DMS114 treated with DMSO at 0.1 percent for 48 hours (cell line): ENCODE data around the gene SREBF2.

Source experiments
- DNase-seq: peaks from one replicate; lab custom pipeline; 2025; ENCODE audit not compliant: unreplicated experiment; lab: John Stamatoyannopoulos, UW

The SREBF2 gene

DNA sequence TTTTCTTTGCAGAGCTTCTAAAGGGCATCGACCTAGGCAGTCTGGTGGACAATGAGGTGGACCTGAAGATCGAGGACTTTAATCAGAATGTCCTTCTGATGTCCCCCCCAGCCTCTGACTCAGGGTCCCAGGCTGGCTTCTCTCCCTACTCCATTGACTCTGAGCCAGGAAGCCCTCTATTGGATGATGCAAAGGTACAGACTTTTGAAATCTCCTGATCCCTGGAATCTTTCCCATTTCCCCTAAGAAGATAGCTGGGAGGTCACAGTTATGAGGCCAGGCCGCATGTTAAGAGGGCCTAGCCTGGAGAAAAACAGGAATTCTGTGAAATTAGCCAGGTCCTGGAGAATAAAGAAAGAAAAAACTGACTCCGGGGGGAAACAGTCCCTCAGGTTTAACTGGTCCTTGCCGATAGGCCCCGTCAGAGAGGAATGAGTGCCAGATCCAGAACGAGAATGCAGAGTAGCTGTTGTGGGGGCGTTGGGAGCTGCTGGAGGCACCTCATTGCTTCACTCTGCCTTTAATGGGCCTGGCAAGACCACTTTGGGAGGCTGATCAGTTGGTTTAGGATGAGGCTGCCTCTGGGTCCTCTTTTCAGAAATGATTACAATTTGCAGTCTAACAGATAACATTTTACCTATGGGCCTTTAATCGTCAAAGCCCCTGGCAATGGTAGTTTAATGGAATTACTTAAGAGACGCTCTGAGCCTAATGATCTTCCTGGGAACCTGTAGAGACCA is 42.8 kb downstream of the SREBF2 start:
- no peak for DNase-seq

DNA sequence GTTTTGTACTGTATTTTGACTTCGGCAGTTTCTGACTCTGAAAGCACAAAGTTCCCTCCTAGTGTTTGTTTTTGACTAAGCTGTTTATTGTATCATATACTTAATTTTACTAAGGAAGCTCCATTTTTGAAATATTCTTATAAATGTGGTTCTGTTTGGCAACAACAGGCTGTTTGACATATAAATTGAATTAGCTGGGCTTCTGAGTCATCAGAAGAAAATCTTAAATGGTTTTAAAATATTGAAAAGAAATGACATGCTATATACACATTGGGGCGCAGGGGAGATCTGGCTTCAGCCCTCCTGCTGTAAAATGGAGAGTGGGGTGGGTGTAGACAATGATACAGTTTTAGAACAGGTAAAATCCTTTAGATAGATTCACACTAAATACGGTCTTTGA is 43.4 kb downstream of the SREBF2 start:
- no peak for DNase-seq

DNA sequence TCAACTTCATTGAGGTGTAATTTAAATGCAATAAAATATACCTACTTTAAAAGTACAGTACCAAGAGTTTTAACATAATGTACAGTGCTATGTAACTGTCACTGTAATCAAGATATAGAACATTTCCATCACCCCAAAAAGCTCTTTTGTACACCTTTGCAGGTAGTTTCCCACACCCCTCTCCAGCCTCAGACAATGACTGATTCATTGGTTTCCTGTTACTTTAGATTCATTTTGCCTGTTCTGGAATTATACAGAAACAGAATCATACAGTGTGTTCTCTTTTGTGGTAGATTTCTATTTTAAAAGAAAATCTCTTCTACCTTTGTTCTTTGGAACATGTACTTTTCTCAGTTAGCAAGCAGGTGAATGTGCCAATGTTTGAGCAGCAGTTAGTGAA is 43.8 kb downstream of the SREBF2 start:
- DNase-seq, result no peak

DNA sequence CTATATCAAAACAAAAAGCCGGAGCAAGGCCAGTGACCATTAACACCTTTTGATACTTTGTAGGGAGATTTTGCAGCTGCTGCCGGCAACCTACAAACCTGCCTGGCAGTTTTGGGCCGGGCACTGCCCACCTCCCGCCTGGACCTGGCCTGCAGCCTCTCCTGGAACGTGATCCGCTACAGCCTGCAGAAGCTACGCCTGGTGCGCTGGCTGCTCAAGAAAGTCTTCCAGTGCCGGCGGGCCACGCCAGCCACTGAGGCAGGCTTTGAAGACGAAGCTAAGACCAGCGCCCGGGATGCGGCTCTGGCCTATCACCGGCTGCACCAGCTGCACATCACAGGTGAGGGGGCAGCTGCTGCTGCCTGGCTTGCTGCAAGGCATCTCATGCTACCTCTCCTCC is 47.7 kb downstream of the SREBF2 start:
- no peak for DNase-seq

DNA sequence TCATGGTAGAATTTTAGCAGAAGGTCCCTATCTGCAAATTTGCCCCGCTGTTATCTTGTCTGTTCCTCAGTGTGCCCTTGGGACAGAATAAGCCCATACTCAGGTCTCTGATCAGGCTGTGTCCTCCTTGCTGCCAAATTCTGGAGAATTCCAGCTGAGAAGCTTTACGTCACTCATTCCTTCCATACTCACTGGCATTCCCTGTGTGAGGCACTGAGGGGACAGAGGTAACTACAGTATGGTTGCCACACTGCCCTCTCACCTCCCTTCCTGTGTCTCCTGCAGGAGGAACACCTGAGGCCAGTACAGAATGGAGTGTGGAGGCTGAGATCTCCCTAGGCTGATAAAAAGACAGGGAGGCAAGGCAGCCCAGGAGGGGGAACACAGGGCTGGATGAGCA is 50.5 kb downstream of the SREBF2 start:
- DNase-seq, result no peak

DNA sequence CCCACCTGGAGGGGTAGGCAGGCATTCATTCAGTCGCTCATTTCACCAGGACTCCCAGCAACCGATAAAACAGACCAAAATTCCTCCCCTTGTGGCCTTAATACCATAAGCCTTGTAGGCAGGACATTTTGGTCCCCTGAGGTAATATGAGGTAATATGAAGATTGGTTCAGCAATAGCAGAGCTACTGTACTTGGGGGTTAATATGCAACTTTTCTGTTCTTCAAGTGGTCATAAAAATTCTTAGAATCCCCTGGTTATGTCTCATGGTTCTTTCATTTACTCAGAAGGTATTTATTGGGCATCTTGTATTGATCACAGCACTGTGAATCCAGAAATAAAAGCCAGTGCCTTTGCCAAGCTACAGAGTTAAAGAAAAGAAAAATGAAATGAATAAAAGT is 52.2 kb downstream of the SREBF2 start:
- no peak for DNase-seq

DNA sequence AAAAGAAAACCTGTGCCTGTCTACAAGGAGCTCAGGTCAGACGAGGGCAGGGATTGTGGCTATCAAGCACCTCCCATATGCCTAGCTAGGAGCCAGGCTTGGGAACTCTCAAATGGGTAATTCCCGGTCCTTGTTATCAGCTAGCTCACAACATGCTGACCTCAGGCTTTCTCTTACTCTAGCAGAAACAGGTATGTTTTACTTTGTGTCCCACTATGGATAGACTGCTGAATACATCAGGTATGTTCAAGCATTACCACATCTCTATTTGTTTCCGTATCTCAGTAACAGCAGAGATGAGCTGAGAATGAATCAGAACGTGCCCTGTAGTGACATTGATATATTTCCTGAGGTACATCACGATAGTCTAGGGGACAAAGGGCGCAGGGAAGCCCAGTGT is 52.6 kb downstream of the SREBF2 start:
- no peak for DNase-seq

DNA sequence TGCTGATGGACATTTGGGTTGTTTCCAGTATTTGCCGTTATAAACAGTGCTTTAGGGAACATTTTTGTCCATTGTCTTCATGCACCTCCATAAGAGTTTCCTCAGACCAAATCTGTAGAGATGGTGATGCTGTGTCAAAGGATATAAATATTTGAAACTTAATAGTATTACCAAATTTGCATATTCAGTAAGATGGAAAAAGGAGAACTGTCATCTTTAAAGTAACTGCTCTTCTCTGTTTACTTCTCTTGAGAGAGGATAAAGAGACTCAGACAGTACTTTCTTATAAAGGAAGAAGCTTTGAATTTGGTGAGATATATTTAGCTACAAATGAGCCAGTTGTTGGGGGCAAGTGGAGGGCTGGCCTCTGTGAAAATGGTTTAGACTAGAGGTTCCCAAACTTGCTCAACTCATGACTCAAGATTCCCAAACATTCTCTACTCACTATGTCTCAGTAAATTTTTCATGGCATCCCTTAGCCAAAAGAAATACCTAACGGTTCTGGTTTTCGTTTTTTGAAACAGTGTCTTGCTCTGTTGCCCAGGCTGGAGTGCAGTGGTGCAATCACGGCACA is 55.8 kb downstream of the SREBF2 start:
- no peak for DNase-seq

DNA sequence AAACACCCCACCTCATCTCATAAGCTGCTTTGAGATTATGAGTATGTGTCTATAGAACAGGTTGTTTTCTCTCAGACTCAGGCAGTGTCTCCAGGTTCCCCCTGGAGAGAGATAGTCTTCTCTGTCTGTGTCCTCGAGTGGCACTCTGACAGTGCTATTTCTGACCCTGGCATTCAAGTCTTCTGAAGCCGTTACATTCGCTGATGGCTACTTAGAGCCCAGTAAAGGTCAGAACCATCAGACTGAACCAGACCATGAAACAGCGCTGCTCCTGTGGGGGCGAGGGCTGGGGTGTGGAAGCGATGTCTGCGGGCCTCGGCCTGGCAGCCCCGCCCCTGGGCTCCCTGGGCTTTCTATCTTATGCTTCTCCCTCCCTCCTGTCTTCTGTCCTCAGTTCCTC is 58.5 kb downstream of the SREBF2 start:
- no peak for DNase-seq

DNA sequence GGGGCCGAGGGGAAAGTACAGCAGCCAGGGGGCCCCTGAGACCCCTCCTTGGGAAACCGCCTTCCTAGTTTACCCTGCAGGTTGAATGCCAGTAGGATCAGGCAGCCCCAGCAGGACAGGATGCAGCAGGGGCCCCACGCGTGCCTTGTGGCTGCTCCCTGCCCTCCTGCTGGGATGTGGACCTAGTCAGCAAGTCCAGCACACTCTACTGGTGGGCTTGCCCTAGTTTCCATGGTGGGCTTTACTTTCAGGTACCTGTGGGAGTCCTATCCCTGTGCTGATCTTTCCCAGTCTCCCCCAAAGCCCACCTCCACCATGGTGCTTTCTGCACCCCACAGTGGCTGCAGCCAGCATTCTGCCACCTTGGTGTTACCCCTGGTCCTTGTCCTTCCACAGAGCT is 59.8 kb downstream of the SREBF2 start:
- DNase-seq, result no peak

DNA sequence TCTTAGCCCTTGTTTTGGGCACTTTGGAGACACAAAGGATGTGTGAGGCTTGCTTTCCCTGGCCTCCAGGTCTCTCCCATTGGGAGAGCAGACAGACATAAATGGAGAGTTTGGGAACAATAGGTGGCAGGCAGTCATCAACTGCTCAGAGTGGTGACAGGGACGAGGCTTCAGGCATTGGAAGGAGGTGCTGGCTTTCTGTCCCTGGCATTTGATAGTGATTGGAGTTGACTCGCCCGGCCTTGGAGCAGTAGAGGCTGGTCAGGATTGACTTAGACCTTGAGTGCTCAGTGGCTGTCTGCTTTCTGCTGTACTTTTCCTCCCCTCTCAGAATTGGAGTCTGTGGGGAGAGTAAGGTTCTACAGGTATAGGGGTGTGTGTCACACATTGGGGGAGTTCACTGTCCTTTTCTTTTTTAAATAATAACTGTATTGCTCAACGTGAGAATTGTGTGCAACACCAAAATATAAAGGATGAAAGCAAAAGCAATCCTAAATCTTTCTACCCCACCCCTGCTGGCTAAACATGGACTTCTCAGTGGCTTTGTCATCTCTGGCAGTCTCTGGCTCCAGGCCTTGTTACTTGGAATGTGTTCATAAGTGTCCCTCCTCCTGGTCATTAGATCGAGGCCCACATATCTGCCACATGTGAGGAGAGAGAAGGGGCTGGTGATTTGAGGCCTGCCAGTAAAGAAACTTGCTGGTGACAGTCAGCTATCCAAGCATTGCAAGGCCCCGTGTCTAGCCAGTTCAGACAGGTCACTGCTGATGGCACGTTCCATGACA is 60.9 kb downstream of the SREBF2 start:
- DNase-seq, result no peak

DNA sequence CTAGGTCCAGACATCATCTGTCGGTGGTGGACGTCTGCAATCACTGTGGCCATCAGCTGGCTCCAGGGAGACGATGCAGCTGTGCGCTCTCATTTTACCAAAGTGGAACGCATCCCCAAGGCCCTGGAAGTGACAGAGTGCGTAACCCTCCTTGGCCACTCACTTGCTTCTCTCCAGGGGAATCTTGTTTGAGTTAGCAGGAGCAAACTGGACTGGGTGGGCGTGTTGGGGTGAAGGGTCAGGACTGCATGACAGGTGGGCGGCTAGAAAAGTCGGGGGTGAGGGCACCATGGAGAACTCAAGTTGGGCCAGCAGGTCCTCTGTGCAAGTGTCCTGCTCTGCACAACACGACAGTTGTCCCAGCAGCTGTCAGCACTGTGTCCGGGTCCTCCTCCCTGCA is 65.7 kb downstream of the SREBF2 start:
- no peak for DNase-seq

DNA sequence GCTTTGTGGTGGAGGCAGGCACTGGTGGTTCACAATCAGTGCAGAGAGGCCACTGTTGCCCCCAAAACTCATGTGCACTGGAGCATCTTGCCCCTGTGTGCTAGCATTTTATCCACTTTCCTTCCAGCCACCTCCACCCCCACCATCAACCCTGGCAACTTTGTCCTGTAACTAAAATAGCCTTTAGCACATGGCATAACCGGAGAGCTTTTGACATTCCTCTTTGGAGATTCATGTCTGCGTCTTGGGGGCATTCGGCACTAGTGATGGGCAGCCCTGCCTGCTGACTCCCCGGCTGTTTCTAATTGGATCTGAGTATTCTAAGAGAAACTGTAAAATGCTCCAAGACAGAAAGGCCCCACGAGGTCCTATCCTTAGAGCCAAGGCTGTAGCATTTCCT is 66.2 kb downstream of the SREBF2 start:
- no peak for DNase-seq

DNA sequence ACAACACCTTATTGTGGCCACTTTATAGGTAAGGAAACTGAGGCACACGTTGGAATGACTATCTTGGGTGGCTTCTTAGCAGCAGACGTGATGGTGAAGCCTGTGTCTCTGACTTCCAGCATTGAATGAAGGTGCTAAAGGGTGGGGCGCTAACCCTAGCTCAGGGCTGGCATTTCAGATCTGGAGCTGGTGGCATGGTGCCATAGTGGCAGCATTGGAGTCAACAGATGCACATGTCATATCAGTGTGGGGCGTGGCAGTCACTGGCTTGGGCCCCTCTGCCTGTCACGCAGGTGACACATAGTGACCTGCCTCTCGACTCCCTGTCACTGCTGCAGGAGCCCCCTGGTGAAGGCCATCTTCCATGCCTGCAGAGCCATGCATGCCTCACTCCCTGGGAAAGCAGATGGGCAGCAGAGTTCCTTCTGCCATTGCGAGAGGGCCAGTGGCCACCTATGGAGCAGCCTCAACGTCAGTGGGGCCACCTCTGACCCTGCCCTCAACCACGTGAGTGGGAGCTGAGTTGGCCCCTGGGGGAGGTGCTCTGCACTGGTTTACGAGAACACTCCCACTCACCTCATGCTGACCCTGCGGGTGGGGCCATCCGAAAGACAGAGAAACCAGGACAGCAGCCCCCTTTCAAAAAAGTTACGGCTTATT is 67.2 kb downstream of the SREBF2 start:
- no peak for DNase-seq

DNA sequence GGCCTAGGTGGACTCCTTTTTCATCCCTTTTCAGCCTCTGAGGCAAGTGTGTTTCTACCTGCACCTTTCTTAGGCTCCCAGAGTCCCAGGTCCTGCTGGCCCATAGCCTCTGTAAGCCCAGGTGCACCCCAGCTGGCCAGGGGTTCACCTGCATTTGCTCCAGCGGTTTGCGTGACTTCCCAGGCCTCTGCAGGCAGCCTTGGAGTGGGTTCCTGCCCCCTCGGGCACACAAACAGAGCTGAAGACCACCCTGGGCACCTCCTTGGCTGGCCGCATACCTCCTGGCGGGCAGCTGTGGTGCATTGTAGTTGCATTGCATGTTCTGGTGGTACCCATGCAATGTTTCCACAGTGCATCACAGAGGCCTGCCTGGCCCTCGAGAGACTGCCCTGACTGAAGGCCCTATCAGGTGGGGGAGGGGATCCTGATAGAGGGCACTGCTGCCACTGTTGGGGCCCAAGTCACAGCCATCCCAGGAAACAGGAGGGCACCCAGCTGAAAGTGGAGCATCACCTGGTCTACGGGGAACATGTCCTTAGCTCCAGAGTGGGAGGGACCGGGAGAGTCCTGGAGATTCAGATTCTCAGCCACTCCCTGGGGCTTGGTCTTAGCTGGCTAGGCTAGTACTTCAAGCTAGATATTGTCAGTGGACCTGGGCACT is 67.9 kb downstream of the SREBF2 start:
- no peak for DNase-seq

DNA sequence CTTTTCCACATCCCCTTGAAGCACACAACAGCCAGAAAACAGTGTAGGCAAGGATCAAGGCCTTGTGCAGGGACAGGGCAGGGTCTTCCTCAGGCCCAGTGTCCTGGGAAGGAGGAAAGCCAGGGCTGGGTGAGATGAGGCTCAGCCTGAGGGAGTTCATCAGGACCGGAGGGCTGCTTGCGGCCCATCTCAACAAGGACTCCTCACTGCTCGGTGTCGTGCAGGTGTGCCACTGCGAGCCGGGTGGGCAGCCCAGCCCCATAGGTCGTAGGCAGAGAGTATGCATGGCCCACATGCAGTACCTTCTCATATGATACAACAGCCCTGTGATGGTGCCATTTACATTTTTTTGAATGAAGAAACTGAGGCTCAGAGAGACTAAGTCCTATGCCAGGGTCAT is 69.1 kb downstream of the SREBF2 start:
- no peak for DNase-seq

DNA sequence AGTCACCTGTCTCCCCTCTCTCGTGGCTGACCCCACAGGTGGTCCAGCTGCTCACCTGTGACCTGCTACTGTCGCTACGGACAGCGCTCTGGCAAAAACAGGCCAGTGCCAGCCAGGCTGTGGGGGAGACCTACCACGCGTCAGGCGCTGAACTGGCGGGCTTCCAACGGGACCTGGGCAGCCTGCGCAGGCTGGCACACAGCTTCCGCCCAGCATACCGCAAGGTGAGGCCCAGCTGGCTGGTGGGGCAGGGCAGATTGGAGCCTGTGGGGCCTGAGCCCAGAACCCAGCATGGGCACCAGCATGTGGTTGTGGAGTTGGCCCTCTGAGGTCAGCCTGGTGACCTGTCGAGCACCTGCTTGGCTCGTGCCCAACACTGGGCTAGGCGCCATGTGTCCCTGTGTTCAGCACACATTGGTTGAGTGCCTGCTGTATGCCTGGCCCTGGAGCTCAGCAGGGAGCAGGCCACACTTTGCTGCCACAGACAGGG is 70.1 kb downstream of the SREBF2 start:
- no peak for DNase-seq

DNA sequence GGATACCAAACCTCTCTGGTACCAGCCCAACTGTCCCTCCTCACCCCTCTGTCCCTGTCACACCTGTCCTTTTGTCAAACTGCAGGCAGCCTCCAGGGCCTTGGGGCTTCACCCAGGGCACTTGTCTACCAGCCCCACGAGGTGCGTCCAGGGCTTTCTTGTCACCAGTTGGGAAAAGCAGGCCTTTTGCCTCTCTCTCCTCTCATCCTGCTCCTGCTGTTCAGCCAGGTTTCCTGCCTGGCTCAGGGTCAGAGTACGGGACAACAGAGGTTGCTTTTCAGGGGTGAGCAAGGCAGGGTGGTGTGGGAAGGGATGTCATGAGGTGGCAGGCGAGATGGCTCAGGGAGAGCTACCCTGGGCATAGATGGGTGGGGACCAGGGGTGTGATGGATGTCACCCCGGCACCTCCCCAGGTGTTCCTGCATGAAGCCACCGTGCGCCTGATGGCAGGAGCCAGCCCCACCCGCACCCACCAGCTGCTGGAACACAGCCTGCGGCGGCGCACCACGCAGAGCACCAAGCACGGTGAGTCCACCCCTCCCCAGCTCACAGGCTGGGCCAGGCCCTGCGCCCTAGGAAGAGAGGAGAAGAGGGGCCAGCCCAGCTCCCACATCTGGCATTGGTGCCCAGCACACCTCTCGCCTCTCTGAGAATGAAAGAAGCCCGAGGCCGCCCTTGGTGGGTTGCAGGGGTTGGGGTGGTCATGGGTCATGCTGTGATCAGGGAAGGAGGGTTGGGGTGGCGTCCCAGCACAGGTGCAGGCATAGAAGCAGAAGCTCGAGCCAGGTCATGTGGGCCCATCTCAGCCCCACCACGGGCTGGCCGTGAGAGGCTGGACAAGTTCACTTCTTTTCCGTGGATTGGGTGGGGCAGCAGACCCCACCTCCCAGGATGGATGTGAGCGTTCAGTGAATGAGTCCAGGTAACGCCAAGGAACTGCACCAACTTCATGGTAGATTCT is 71.8 kb downstream of the SREBF2 start:
- DNase-seq, result no peak

DNA sequence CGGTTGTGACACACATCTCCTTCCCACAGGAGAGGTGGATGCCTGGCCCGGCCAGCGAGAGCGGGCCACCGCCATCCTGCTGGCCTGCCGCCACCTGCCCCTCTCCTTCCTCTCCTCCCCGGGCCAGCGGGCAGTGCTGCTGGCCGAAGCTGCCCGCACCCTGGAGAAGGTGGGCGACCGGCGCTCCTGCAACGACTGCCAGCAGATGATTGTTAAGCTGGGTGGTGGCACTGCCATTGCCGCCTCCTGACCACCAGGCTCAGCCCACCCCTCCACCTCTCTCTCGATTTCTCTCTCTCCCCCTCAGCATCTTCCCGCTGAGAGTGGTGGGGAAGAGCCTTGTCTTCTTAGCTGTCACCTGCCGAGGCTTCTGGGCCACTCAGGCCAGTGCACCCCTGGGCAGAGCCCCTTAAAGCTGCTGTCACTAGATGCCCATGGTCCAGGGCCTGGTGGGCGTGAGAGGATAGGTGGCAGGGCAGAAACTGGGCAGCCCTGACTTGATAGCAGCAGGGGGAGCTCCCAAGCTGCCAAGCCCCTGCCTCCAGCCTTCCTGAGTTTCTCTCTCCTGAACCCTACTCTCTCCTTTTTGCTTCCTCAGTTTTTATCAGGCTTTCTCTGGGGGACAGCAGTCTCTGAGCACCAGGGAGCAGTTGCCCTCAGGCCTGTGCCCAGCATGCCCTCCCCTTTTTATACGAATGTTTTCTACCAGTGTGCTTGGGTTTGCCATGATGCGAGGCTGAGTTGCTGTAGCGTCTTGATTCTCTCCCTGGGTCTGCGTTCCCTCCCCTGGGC is 72.7 kb downstream of the SREBF2 start:
- no peak for DNase-seq
